ENCODE measurements around the gene UMPS. TPM values are rescaled to one million over a fixed set of nuclear protein-coding genes. Genes with fewer than 3 reads are reported as not detected.
A peak's percentile ranks its signal among the peaks of the same experiment; 100 is the strongest.

Gene UMPS
- total and polyA plus RNA-seq, 2 experiments from 2014 or later = 25.9 to 37.3 TPM

GRCh38 chr3:124688581-124689454 lies 41.4 kb upstream of the UMPS start:
- Histone ChIP-seq H3K4me3 (no peak overlapping the region), H3K4me2 (no peak overlapping the region), H3K27ac (peak overlapping the region; percentile 15), H3K27me3 (no peaks in the 10 kb centered on the region), H3K9me2 (replicated peaks; ENCODE audit: insufficient read depth) (no peaks in the 10 kb centered on the region), H4K20me1 (ENCODE audit: insufficient read depth, poor library complexity, severe bottlenecking) (no peaks in the 10 kb centered on the region), H3K4me1 (ENCODE audit: insufficient read depth) (peaks cover 3% of the 10 kb centered on the region), H3K36me3 (replicated peaks; ENCODE audit: insufficient read depth, low read depth) (no peaks in the 10 kb centered on the region), H3K9me3 (ENCODE audit: low read depth) (no peaks in the 10 kb centered on the region), H2AFZ (peak overlapping the region; percentile 13), H3K79me2 (no peaks in the 10 kb centered on the region)
- TF ChIP-seq CTCF (IDR thresholded peaks at IDR 0.05; ENCODE audit: poor library complexity) (peak; percentile 77), EZH2phosphoT487 (IDR thresholded peaks at IDR 0.05; ENCODE audit: low read depth, severe bottlenecking, unreplicated experiment) (no peak)
- peak; percentile 89 for DNase-seq (ENCODE audit: low spot score)
- WGBS (ENCODE audit: low lambda C conversion rate, missing lambda C conversion rate) = 24% methylated on average over 11 of the region's 11 CpGs

- Histone ChIP-seq H3K4me3 (no peak overlapping the region), H3K4me2 (no peak overlapping the region), H4K20me1 (ENCODE audit: insufficient read depth, poor library complexity, severe bottlenecking) (no peaks in the 10 kb centered on the region), H3K4me1 (ENCODE audit: insufficient read depth) (peaks cover 9% of the 10 kb centered on the region), H3K36me3 (replicated peaks; ENCODE audit: insufficient read depth, low read depth) (no peaks in the 10 kb centered on the region), H3K27ac (no peak overlapping the region), H3K9me3 (ENCODE audit: low read depth) (no peaks in the 10 kb centered on the region), H3K27me3 (no peaks in the 10 kb centered on the region), H2AFZ (no peak overlapping the region), H3K9me2 (replicated peaks; ENCODE audit: insufficient read depth) (no peaks in the 10 kb centered on the region), H3K79me2 (no peaks in the 10 kb centered on the region)
- no peak for DNase-seq (ENCODE audit: low spot score)
- TF ChIP-seq EZH2 (IDR thresholded peaks at IDR 0.05; ENCODE audit: borderline replicate concordance) = no peak
- no peak for TF ChIP-seq CTCF (IDR thresholded peaks at IDR 0.05; ENCODE audit: poor library complexity)
- no peak for TF ChIP-seq EZH2phosphoT487 (IDR thresholded peaks at IDR 0.05; ENCODE audit: low read depth, severe bottlenecking, unreplicated experiment)
- WGBS (ENCODE audit: low lambda C conversion rate, missing lambda C conversion rate) = 62% methylated on average over 3 of the region's 3 CpGs
These were observed 38.7 kb upstream of the UMPS start for GRCh38 chr3:124691599-124691998.

GRCh38 chr3:124694486-124694885 lies 35.8 kb upstream of the UMPS start:
- Histone ChIP-seq H3K79me2 (no peaks in the 10 kb centered on the region), H3K9me2 (replicated peaks; ENCODE audit: insufficient read depth) (no peaks in the 10 kb centered on the region), H3K4me2 (no peak overlapping the region), H4K20me1 (ENCODE audit: insufficient read depth, poor library complexity, severe bottlenecking) (no peaks in the 10 kb centered on the region), H3K27ac (no peak overlapping the region), H3K4me3 (no peak overlapping the region), H3K4me1 (ENCODE audit: insufficient read depth) (peaks cover 20% of the 10 kb centered on the region), H3K36me3 (replicated peaks; ENCODE audit: insufficient read depth, low read depth) (no peaks in the 10 kb centered on the region), H3K27me3 (no peaks in the 10 kb centered on the region), H3K9me3 (ENCODE audit: low read depth) (no peaks in the 10 kb centered on the region), H2AFZ (no peak overlapping the region)
- peak; percentile 35 for DNase-seq (ENCODE audit: low spot score)
- 76% methylated on average over 5 of the region's 5 CpGs for whole genome bisulfite sequencing (ENCODE audit: low lambda C conversion rate, missing lambda C conversion rate)
- TF ChIP-seq EZH2phosphoT487 (IDR thresholded peaks at IDR 0.05; ENCODE audit: low read depth, severe bottlenecking, unreplicated experiment) (no peak), CTCF (IDR thresholded peaks at IDR 0.05; ENCODE audit: poor library complexity) (no peak), EZH2 (IDR thresholded peaks at IDR 0.05; ENCODE audit: borderline replicate concordance) (no peak)

Data from hepatocyte (in vitro differentiated cells).